Mesendoderm (in vitro differentiated cells): Measurements from ENCODE around the gene HGS. TPM values are rescaled to one million over a fixed set of nuclear protein-coding genes. Genes with fewer than 3 reads are reported as not detected.

Source experiments
- DNase-seq: peaks from one replicate; pipeline ENCODE4 v3.0.0; 2013
- H2AK5ac ChIP-seq: 2 replicates; pipeline ENCODE4 v1.6.1; 2013; ENCODE audit warnings: low read length, inconsistent platforms
- H2BK120ac ChIP-seq: 2 replicates; pipeline ENCODE4 v1.6.1; 2013; ENCODE audit warnings: low read depth, mild to moderate bottlenecking, low read length, moderate library complexity, mixed read lengths
- H2BK15ac ChIP-seq: replicated peaks from 2 replicates; pipeline ENCODE4 v1.6.1; 2013; ENCODE audit warnings: low read depth, mild to moderate bottlenecking, moderate library complexity
- H2BK5ac ChIP-seq: 2 replicates; pipeline ENCODE4 v1.6.1; 2013; ENCODE audit warnings: low read length, inconsistent platforms
- H3K18ac ChIP-seq: 2 replicates; pipeline ENCODE4 v1.6.1; 2013; ENCODE audit warnings: mild to moderate bottlenecking, low read length, mixed read lengths
- H3K23ac ChIP-seq: one replicate; pipeline ENCODE4 v1.6.1; 2013; ENCODE audit warnings: low read length
- H3K27ac ChIP-seq: 2 replicates; pipeline ENCODE4 v1.5.1; 2013; ENCODE audit warnings: low read depth, mild to moderate bottlenecking, inconsistent platforms, low read length, moderate library complexity
- H3K27me3 ChIP-seq: 2 replicates; pipeline ENCODE4 v1.6.1; 2013; ENCODE audit warnings: low read length, control low read depth, mild to moderate bottlenecking, inconsistent platforms; ENCODE audit not compliant: insufficient read depth, poor library complexity
- H3K36me3 ChIP-seq: 2 replicates; pipeline ENCODE4 v1.6.1; 2013; ENCODE audit warnings: low read length, inconsistent platforms; ENCODE audit not compliant: control insufficient read depth, insufficient read depth
- H3K4ac ChIP-seq: one replicate; pipeline ENCODE4 v1.6.1; 2013; ENCODE audit warnings: low read depth, mild to moderate bottlenecking, low read length, moderate library complexity
- H3K4me1 ChIP-seq: 2 replicates; pipeline ENCODE4 v1.6.1; 2013; ENCODE audit warnings: low read depth, low read length, inconsistent platforms; ENCODE audit not compliant: control insufficient read depth
- H3K4me2 ChIP-seq: 2 replicates; pipeline ENCODE4 v1.6.1; 2013; ENCODE audit warnings: low read length
- H3K4me3 ChIP-seq: 2 replicates; pipeline ENCODE4 v1.5.1; 2013; ENCODE audit warnings: mild to moderate bottlenecking, low read length
- H3K56ac ChIP-seq: one replicate; pipeline ENCODE4 v1.6.1; 2013; ENCODE audit warnings: low read length
- H3K79me1 ChIP-seq: 2 replicates; pipeline ENCODE4 v1.6.1; 2013; ENCODE audit warnings: low read length, inconsistent platforms
- H3K79me2 ChIP-seq: 2 replicates; pipeline ENCODE4 v1.6.1; 2013; ENCODE audit warnings: mild to moderate bottlenecking, low read length; ENCODE audit not compliant: control insufficient read depth, insufficient read depth
- H3K9ac ChIP-seq: 2 replicates; pipeline ENCODE4 v1.6.1; 2013; ENCODE audit warnings: low read length, inconsistent platforms
- H4K5ac ChIP-seq: one replicate; pipeline ENCODE4 v1.6.1; 2013; ENCODE audit warnings: low read length
- H4K8ac ChIP-seq: one replicate; pipeline ENCODE4 v1.6.1; 2013; ENCODE audit warnings: low read depth, mild to moderate bottlenecking, control low read depth, low read length, moderate library complexity
- whole genome bisulfite sequencing: extraction: QIAGEN DNeasy Blood & Tissue Kit; methylation state at CpG from one replicate; pipeline ENCODE4 v1.1.7; 2013; ENCODE audit warnings: low lambda C conversion rate, missing lambda C conversion rate; ENCODE audit not compliant: insufficient coverage; ENCODE audit errors: extremely low coverage; 5-methylcytosine and 5-hydroxymethylcytosine counted together
- small RNA-seq: library from polyadenylated mRNA; stranded (forward); fragments of <200 nt; extraction: miRNeasy Mini kit (QIAGEN cat#:217004); gene quantifications from one replicate; pipeline ENCODE3, GENCODE V24; 2013; ENCODE audit not compliant: insufficient read depth

The HGS gene

GRCh38 chr17:81741049-81741593 is 57.3 kb downstream of the HGS start:
- DNase-seq, result no peak
- H3K79me2 ChIP-seq, result no peaks in the 10 kb centered on the region
- H3K18ac ChIP-seq, result no peak overlapping the region
- no peak overlapping the region for H4K5ac ChIP-seq
- H2BK15ac ChIP-seq, result no peak overlapping the region
- H3K23ac ChIP-seq, result no peak overlapping the region
- H3K36me3 ChIP-seq, result no peaks in the 10 kb centered on the region
- H3K27me3 ChIP-seq, result no peaks in the 10 kb centered on the region
- no peak overlapping the region for H4K8ac ChIP-seq
- no peak overlapping the region for H3K56ac ChIP-seq
- WGBS, result no CpG with 5 or more reads among the region's 22 CpGs
- no peaks in the 10 kb centered on the region for H3K79me1 ChIP-seq
- no peak overlapping the region for H2BK120ac ChIP-seq
- H2AK5ac ChIP-seq, result no peak overlapping the region
- H3K4me3 ChIP-seq, result no peak overlapping the region
- no peak overlapping the region for H2BK5ac ChIP-seq
- no peak overlapping the region for H3K4me2 ChIP-seq
- H3K4ac ChIP-seq, result no peak overlapping the region
- H3K9ac ChIP-seq, result no peak overlapping the region
- H3K4me1 ChIP-seq, result no peaks in the 10 kb centered on the region
- H3K27ac ChIP-seq, result no peak overlapping the region

GRCh38 chr17:81741594-81742452 is 58.0 kb downstream of the HGS start:
- H3K27ac ChIP-seq, result no peak overlapping the region
- no peaks in the 10 kb centered on the region for H3K79me1 ChIP-seq
- no peak overlapping the region for H2BK15ac ChIP-seq
- H3K9ac ChIP-seq, result no peak overlapping the region
- H2BK120ac ChIP-seq, result no peak overlapping the region
- no peak overlapping the region for H3K18ac ChIP-seq
- no peak overlapping the region for H4K5ac ChIP-seq
- no CpG with 5 or more reads among the region's 26 CpGs for WGBS
- no peak overlapping the region for H3K56ac ChIP-seq
- H3K27me3 ChIP-seq, result no peaks in the 10 kb centered on the region
- no peak overlapping the region for H3K4me3 ChIP-seq
- H3K79me2 ChIP-seq, result no peaks in the 10 kb centered on the region
- no peak overlapping the region for H2BK5ac ChIP-seq
- no peak overlapping the region for H4K8ac ChIP-seq
- no peak for DNase-seq
- H3K4me2 ChIP-seq, result no peak overlapping the region
- no peak overlapping the region for H3K4ac ChIP-seq
- H3K4me1 ChIP-seq, result no peaks in the 10 kb centered on the region
- no peak overlapping the region for H2AK5ac ChIP-seq
- no peaks in the 10 kb centered on the region for H3K36me3 ChIP-seq
- no peak overlapping the region for H3K23ac ChIP-seq

Small RNA genes lying within 50 kb of the gene (small RNA-seq; reads per million reads assigned to genes)
- gene MIR6786, result not detected
